Upper lobe of left lung (tissue), 4 donors: ENCODE results near the gene KRT39.

Experiments
- EP300 ChIP-seq, 4 donors: sonication (generic); formaldehyde crosslinking; IDR thresholded peaks; one replicate each; pipeline ENCODE4 v1.5.1; 2017; ENCODE audit warnings: antibody characterized with exemption in 4 of 4, control low read depth in 2 of 4
- POLR2A ChIP-seq, 4 donors: fragments of 450-650 bp; IDR thresholded peaks; one replicate each; pipeline ENCODE4 v1.5.1; 2016 to 2017; ENCODE audit warnings: antibody characterized with exemption in 4 of 4, mild to moderate bottlenecking in 2 of 4
- POLR2AphosphoS5 ChIP-seq, 2 donors: sonication (generic); formaldehyde crosslinking; IDR thresholded peaks; one replicate each; pipeline ENCODE4 v1.5.1; 2017; ENCODE audit warnings: antibody characterized with exemption in 2 of 2
- TF ChIP-seq, protein P1 (sequence below), 6 experiments: fragments of 450-650 bp in 4 of 6; fragments of 200-600 bp in 2 of 6; sonication (generic) in 2 of 6; IDR thresholded peaks; one replicate each; pipeline ENCODE4 v1.5.1; 2016 to 2019; ENCODE audit warnings: antibody characterized with exemption in 6 of 6

DNA sequence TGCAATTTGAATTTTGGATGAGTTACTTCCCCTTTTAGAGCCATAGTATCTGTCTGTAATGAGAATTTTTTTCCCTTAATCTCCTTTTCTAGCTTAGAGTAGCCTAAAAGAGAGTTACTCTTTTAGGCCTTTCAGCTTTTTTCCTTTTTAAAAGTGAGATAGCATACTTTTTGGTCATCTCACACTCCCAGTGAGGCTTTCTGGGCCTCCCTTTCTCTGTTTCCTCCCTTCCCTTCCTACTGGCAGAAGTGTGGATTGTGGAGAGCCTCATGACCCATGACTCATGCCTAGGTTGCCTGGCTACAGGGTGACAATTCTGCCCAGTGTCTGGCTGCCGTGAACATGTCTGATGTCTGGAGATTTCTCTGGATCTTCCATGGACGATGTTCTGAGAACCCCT lies 44.5 kb downstream of the KRT39 start:
- TF ChIP-seq, protein P1, sequence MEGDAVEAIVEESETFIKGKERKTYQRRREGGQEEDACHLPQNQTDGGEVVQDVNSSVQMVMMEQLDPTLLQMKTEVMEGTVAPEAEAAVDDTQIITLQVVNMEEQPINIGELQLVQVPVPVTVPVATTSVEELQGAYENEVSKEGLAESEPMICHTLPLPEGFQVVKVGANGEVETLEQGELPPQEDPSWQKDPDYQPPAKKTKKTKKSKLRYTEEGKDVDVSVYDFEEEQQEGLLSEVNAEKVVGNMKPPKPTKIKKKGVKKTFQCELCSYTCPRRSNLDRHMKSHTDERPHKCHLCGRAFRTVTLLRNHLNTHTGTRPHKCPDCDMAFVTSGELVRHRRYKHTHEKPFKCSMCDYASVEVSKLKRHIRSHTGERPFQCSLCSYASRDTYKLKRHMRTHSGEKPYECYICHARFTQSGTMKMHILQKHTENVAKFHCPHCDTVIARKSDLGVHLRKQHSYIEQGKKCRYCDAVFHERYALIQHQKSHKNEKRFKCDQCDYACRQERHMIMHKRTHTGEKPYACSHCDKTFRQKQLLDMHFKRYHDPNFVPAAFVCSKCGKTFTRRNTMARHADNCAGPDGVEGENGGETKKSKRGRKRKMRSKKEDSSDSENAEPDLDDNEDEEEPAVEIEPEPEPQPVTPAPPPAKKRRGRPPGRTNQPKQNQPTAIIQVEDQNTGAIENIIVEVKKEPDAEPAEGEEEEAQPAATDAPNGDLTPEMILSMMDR (IDR thresholded peaks at IDR 0.05): no peak
- no peak for TF ChIP-seq POLR2AphosphoS5 (IDR thresholded peaks at IDR 0.05)
- TF ChIP-seq POLR2A (IDR thresholded peaks at IDR 0.05): no peak
- TF ChIP-seq EP300 (IDR thresholded peaks at IDR 0.05): peak in 1 of 4 donors; percentile 11
